GM21737 (cell line): ENCODE results near the gene HCRTR1.

ENCODE experiments used
- ATAC-seq: cut with Tn5 transposase; IDR thresholded peaks from one replicate; pipeline ENCODE4 v1.9.1; 2021; ENCODE audit warnings: mild to moderate bottlenecking, moderate library complexity; ENCODE audit not compliant: unreplicated experiment

HCRTR1 gene

DNA sequence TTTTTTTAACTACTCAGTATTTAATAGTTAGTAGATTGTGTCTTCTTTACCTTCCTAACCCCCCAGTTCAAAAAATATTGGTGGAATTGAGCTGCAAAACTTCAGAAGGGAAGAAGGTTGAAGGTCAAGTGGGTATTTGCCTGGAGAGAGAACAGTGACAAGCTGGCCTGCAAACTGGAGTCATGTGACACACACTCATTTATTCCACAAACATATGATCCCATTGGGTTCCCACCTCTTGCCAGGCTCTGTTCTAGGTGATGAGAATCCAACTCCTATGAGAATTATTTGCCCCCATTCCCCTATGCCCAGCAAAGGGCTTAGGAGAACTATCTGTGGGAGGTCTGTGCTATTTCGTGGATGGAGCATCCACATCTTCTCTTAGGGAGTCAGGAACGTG lies 30.7 kb downstream of the HCRTR1 start:
- ATAC-seq = no peak

GRCh38 chr1:31648641-31649357 lies 31.3 kb downstream of the HCRTR1 start:
- ATAC-seq = no peak

DNA sequence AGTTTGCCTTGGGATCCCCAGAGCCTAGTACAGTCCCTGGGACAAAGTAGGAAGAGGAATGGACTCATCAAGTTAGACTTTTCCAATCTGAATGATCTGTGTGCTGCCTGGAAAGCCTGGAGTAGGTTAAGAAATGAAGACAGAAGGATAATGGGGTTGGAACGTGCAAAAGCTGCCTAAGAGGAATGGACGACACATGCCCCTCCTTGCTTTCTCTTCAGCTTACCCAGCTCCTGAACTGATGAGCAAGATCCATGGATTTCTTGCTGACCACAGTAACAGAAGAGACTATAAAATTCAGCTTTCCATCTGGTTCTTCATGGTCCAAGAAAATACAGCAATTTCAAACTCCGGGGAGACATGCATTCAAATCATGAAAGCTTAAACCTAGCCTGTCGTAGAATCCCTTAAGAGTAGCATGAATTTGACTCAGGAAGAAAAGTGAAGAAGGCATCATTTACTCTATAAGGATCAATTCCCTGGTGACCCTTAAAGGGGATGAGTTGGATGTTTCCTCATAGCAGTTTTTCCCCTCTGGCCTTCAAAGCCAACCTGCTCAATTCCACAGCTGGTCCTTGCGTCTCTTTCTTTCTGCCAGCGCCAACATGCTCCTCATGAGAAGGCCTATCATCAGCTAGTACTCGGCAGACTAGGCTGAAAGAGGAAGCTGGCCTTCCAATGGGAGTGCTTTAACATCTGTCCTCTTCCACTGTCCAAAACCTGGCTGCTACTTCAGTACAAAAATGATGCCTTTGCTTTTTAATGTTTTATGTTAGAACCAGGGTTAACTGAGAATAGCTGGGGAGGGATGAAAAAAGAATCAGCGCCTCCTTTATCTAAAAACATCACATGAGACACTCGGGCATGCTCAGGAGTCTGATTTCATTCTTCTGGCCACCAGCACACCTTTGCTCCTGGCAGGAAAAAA lies 32.9 kb downstream of the HCRTR1 start:
- ATAC-seq = no peak

GRCh38 chr1:31651089-31651420 lies 33.6 kb downstream of the HCRTR1 start:
- no peak for ATAC-seq

DNA sequence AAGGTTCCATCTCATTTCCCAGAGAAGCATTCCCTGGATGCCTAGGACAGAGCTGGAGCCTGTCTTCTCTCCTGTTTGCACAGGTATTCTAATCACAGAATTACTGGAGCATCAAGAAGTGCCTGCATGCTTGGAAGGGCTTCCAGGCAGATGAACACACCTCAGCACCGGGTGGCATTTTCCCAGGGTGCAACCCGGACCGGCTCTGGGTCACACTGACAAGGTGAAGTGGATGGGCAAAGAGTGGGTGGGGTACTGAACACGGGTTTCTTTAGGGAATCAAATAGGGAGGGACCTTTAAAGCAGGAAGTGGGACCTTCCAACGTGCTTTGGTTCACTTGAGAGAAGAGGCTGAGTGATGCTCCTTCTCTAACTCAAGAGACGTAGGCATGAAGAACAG lies 34.3 kb downstream of the HCRTR1 start:
- ATAC-seq = no peak

DNA sequence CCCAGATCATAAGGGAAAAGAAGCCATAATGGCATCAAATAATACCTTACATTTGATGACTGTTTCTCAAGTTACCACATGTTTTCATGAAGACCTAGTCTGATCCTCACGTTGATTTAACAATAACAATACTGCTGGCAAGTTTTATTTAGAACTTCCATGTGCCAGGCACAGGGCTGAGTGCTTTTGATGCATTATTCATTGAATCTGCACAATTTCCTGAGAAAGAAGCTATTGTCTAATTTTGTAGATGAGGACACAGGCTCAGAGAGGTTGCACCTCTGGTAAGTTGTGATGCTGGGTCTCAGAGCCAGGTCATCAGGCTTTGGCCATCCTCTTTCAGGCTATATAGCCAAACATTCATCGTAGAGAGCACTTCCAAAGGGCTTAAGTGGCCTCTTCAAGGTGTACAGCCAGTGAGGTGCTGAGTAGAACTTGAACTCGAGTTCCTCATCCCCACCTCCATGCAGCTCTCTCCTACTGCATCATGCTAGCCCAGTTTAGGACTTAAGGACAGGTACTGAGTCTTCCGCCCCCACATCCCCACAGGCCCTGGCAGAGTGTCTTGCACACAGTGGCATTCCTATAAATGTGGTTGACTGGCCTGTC lies 35.5 kb downstream of the HCRTR1 start:
- ATAC-seq = no peak

GRCh38 chr1:31653717-31654473 lies 36.4 kb downstream of the HCRTR1 start:
- ATAC-seq = no peak

DNA sequence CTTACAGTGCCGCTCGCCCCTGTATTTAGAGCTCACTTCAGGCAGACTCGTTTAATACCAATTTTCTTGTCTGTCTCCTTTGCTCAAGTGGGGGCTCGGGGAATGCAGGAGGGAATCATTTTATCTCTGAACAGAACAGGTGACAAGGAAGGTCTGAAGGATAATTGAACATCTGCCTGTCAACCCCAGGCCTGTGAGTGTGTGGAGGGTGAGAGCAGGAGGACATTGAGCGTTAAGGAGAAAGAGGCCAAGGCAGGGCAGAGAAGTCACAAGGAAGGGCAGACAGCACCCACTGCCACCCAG lies 36.9 kb downstream of the HCRTR1 start:
- ATAC-seq = no peak

- ATAC-seq = no peak
Measured at GRCh38 chr1:31655104-31655503, 37.6 kb downstream of the HCRTR1 start.

DNA sequence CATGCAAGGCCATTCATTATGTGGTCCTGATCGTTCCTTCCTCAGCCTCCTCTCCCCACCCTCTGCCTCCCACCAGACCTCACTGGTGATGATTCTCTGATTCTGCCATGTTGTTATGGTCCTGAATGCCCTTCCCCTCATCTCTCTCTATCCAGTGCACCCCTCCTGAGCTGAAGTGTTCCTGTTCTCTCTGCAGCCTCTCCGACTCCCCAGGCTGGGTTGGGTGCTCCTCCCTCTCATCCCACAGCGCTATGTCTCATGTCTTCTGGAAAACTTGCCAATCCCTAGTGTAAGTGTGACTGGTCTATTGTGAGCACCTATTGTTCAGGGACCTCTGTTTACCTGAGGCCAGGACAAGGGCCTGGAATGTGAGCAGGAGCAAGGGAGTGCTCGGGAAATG lies 38.3 kb downstream of the HCRTR1 start:
- no peak for ATAC-seq

DNA sequence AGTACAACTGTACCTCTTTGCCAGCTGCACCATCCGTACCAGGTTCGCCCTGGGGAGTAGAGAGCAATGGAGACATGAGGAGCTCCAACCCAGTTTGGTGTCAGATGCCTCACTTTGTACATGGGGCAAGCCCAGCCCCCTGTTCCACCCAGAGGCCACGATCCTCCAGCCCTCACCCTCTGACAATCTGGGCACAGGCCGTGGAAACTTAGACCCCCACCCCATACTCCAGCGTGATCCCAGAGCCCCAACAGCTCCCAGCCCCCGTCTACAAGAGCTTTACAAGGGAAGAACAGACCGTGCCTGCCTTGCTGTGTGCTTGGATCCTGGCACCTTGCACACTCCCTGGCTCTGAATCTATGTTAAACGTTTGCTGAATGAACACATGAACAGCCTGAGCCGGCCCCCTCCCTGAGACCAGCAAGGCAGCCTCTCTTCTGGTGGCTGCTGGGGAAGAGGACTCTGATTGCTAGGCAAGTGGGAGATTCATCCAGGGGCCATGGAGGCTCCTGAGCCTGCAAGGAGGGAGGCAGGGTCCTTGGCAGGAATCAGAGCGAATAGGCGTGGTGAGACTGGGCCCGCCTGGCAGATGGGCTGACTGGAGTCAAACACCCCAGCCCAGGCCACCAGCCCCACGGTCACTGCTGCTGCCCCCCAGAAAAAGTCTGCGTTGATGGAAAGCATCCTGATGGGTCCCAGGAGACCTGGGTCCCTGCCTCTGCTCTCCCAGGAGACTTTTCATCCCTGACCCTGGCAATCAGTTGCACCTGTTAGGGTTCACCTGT lies 39.7 kb downstream of the HCRTR1 start:
- no peak for ATAC-seq

- no peak for ATAC-seq
Measured at GRCh38 chr1:31657972-31658510, 40.6 kb downstream of the HCRTR1 start.

DNA sequence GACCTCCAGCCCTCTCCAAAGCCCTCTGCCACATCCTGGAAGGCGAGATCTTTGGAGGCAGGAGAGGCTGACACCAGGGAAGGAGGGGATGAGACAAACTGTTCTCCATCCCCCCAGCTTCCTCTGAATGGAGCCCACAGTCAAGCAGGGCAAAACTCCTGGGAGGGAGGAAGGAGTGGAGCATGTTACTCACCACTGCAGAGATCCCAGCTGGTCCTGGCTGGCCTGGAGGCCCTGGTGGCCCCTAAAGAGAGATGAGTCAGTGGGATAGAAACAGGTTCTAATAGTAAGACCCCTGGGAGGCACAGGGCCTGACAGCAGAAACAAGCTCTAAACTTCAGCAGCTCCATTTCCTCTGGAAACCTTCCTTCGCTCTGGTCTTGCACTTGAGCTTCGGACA lies 41.2 kb downstream of the HCRTR1 start:
- ATAC-seq = no peak

DNA sequence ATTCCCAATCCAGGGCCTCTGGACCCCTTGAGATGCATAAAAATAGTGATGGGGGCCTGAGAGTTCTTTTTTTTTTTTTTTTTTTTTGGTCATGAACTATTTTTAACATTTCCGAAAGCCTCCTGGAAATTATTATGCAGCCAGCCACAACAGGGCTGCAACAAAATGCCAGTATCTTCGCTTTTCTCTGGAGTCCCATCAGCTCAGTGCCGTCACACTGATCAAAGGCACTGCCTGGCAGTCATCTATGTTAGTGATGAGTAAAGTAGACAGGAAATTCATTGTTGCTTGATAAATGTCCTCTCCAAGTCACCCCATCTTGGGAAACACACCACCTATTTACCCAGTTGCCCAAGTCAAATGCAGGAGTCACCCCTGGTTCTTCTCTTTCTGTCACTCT lies 42.4 kb downstream of the HCRTR1 start:
- no peak for ATAC-seq

- no peak for ATAC-seq
Measured at GRCh38 chr1:31660871-31661455, 43.5 kb downstream of the HCRTR1 start.

DNA sequence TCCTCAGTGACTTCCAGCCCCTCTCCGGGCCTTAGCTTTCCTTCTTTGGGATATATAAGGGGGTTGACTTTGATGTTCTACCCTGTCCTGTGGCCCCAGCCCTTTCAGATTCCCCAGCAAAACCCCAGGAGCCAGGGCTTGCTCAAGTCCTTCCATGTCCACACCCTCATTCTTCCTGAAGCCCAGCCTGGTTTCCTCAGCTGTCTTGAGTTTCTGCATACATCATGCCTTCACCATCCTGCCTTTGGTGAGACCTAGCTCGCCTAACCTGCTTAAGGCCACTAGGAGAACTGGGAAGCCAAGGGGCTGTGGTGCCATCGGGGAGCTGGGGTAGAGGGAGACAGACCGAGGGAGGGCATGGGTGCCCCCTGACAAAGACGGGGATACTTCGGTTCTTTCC lies 44.4 kb downstream of the HCRTR1 start:
- no peak for ATAC-seq

DNA sequence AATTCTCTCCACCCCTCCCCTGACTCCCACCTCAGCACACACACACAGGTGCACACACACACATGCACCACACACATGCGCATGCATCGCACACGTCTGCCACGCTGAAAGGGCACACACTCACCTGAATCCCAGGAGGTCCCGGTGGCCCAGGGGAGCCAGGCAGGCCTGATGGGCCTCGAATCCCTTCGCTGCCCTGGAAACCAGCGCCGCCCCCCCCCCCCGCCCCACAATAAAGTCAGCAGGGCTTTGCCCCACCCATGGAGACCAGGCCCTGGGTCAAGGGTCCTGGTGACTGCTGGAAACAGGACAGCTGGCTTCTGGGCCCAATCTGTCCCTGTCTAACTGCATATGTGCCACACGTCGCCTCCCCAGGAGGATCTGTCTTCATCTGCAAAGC lies 45.0 kb downstream of the HCRTR1 start:
- no peak for ATAC-seq

DNA sequence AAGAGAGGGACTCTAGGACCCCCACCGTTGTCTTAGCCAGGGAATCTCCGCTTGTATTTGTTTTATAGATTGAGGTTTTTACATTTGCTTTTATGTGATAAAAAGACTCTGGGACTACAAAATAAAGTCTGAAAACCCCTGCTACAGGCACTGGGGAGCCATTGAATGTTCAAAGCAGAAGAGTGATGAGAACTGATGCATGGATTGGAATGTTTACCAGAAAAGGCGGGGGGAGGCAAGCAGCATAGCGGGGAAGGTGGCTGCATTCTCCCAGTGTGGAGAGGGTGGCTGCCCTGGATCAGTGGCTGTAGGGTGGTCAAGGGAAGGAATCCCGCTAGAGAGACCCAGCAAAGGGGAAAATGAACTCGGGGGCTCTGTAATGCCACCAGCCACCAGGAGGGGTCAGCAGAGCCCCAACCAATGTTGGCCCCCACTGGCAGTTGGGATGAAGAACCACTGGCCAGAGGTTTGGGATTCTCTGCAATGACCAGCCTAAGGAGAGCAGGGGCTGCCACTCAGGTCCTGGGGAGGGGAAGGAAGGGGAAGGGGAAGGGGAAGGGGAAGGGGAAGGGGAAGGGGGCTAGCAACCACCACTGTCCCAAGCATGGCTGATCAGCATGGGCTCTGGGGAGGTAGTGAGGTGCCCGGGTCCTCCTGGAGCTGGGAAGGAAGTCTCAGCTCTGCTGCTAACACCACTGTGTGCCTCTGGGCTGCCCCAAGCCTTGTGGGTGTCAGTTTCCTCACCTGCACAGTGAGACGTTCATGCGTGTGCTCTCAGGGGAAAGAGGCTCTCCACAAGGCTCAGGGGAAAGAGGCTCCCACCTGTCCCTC lies 46.3 kb downstream of the HCRTR1 start:
- no peak for ATAC-seq

- ATAC-seq = no peak
Measured at GRCh38 chr1:31664528-31664927, 47.0 kb downstream of the HCRTR1 start.
